ENCODE measurements around the gene IL24.
"Not testable (repeated sequence)": the region's sequence is repeated elsewhere in the genome, so short reads cannot be mapped to it uniquely, and the experiment has no call there.

Gene IL24
- total RNA-seq: 0 to 0.17 (median 0.03) reads per million in 18 experiments

- DNase-seq: no peak
Observed at GRCh38 chr1:206897175-206897574, at the start of gene IL24. TSS of gene IL24 (plus strand) at chr1:206897443. CDS start at chr1:206897833, 390 bp downstream.

- DNase-seq: no peak
Observed at GRCh38 chr1:206847946-206848345, 49.3 kb upstream of the IL24 start.

- no peak for DNase-seq
Observed at GRCh38 chr1:206850401-206850800, 46.8 kb upstream of the IL24 start.

DNA sequence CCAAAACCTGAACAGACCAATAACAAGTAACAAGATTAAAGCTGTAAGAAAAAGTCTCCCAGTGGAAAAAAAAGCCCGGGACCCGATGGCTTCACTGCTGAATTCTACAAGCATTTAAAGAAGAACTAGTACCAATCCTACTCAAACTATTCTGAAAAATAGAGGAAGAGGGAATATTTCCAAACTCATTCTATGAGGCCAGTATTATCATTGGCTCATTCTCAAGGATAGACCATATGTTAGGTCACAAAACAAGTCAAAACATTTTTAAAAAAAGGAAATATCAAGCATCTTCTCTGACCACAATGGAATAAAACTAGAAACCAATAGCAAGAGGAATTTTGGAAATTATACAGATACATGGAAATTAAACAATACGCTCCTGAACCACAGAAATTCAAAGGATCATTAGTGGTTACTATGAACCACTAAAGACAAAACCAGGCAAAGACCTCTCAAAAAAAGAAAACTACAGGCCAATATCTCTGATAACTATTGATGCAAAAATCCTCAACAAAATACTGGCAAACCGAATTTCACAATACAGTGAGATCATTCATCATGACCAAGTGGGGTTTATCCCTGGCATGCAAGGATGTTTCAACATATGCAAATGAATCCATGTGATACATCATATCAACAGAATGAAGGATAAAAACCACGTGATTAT lies 45.8 kb upstream of the IL24 start:
- peak; percentile 47 to 63 for DNase-seq

DNA sequence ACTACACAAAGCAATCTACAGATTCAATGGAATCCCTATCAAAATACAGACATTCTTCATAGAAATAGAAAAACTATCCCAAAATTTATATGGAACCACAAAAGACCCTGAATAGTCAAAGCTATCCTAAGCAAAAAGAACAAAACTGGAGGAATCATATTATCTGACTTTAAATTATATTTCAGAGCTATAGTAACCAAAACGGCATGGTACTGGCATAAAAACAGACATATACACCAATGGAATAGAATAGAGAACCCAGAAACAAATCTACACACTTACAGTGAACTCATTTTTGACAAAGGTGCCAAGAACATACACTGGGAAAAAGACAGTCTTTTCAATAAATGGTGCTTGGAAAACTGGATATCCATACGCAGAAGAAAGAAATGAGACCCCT lies 44.6 kb upstream of the IL24 start:
- not testable (repeated sequence) for DNase-seq

DNA sequence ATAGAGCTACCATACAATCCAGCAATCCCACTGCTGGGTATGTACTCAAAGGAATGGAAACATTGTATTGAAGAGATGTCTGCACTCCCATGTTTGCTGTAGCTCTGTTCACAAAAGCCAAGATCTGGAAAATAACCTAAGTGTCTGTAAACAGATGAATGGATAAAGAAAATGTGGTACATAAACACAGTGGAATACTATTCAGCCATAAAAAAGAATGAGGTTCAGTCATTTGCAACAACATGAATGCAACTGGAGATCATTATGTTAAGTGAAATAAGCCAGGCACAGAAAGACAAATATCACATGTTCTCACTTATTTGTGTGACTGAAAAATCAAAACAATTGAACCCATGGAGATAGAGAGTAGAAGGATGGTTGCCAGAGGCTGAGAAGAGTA lies 43.5 kb upstream of the IL24 start:
- not testable (repeated sequence) for DNase-seq

- DNase-seq: peak in 1 of 2 donors; percentile 25
Observed at GRCh38 chr1:206854401-206855129, 42.7 kb upstream of the IL24 start.

DNA sequence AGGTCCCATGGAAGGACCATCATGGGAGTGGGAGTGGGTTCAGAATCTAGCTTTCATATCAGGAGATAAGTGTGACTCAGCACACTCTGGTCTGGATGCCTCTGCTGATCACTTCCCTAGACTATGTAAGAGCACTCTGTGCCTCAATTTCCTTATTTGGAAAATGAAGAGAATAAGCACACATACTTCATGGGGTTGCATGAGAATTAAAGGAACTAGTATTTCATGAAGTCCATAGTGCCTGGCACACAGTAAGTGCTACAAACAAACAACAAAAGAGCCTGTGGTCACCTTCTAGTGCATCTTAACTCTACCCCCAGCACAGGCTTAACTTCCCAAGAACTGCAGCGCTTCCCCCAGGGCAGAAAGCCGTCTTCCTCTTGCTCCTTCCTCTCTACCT lies 41.4 kb upstream of the IL24 start:
- DNase-seq: peak; percentile 36 to 37

- no peak for DNase-seq
Observed at GRCh38 chr1:206856674-206857464, 40.4 kb upstream of the IL24 start.

GRCh38 chr1:206859082-206859521 lies 38.1 kb upstream of the IL24 start:
- DNase-seq: peak; percentile 61 to 62

DNA sequence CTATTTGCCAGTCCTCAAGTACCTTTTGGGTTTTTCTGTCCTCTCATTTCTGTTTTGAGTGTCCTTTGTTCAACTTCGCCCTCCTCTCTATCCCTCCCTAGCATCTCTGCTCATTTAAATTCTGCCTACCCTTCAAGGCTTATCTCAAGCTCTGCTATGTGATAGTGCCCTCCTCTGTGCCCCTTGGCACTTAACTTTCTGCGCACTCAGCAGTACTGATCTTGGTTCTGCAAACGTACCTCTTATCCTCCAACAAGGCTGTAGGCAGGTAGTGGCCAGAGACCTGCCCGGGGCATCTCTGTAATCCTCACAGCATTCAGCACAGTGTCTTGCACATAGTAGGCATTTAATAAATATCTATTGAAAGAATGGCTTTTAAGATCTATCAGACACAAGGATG lies 37.1 kb upstream of the IL24 start:
- DNase-seq: no peak

- no peak for DNase-seq
Observed at GRCh38 chr1:206863266-206863665, 34.0 kb upstream of the IL24 start.

DNA sequence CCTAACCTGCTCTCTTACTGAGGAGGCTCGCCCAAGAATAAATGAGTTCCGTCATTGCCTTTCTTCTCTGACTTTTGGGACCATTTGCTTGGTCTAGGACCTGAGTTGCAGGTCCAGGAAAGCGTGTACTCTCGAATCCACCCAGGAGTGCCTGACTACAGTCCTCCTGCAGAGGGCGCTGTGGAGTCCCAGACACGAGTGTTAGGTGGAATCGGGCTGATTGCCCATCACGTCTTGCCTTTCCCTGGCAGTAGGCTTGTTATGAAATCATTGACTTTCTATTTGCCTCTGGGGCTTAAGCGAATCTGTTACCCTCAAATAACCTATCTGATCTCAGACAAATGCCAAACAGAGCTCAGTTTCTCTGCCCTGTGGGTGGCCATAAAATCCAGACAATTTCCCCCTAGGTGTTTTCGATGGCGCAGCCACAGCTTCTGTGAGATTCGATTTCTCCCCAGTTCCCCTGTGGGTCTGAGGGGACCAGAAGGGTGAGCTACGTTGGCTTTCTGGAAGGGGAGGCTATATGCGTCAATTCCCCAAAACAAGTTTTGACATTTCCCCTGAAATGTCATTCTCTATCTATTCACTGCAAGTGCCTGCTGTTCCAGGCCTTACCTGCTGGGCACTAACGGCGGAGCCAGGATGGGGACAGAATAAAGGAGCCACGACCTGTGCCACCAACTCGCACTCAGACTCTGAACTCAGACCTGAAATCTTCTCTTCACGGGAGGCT lies 32.1 kb upstream of the IL24 start, which contains the start of gene IL20:
TSS of gene IL20 (plus strand) at position 685 of the 733 bp plus-strand sequence. CDS start 230 bp downstream, outside the sequence.
- peak; percentile 78 to 79 for DNase-seq

- DNase-seq: no peak
Observed at GRCh38 chr1:206866062-206866461, 31.2 kb upstream of the IL24 start.

DNA sequence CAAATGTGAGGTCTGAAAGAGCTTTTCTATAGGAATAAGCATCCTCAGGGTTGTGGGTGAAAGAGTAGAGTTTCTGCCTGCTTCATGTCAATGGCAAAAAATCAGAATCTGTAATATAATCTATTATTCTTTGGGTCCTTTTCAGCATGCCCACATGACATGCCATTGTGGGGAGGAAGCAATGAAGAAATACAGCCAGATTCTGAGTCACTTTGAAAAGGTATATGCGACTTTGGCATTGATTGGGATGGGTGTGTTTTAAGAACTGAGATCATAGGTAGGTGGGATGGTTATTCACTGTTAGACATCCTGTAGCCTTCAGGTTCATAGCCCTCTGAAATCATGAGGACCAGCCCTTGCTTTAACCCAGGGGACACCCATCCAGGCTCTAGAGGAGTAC lies 30.0 kb upstream of the IL24 start:
- no peak for DNase-seq

GRCh38 chr1:206867716-206868115 lies 29.5 kb upstream of the IL24 start:
- DNase-seq: no peak

DNA sequence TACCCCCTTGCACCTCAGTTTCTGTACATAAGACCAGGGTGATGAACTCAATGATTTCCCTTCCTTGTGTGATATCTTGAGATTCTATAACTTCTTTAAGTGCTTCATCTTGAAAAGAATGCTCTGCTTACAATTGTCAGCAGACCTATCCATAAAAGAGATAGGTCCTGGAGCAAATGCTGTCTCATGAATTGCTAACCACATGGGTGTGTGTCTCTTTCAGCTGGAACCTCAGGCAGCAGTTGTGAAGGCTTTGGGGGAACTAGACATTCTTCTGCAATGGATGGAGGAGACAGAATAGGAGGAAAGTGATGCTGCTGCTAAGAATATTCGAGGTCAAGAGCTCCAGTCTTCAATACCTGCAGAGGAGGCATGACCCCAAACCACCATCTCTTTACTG lies 29.0 kb upstream of the IL24 start:
- DNase-seq: no peak

GRCh38 chr1:206872139-206872538 lies 25.1 kb upstream of the IL24 start:
- no peak for DNase-seq

- DNase-seq: no peak
Observed at GRCh38 chr1:206873603-206874188, 23.5 kb upstream of the IL24 start.

- DNase-seq: no peak
Observed at GRCh38 chr1:206875752-206876377, 21.4 kb upstream of the IL24 start.

- no peak for DNase-seq
Observed at GRCh38 chr1:206878456-206878855, 18.8 kb upstream of the IL24 start.

- DNase-seq: no peak
Observed at GRCh38 chr1:206880314-206880713, 16.9 kb upstream of the IL24 start.
